Kidney glomerular epithelial cell (primary cell): ENCODE results near the gene ATP8A2.
"Not testable (repeated sequence)": the region's sequence is repeated elsewhere in the genome, so short reads cannot be mapped to it uniquely, and the experiment has no call there.

Experiments used
- DNase-seq: peaks from one replicate; lab custom pipeline; 2025; lab: John Stamatoyannopoulos, UW

ATP8A2 gene

DNA sequence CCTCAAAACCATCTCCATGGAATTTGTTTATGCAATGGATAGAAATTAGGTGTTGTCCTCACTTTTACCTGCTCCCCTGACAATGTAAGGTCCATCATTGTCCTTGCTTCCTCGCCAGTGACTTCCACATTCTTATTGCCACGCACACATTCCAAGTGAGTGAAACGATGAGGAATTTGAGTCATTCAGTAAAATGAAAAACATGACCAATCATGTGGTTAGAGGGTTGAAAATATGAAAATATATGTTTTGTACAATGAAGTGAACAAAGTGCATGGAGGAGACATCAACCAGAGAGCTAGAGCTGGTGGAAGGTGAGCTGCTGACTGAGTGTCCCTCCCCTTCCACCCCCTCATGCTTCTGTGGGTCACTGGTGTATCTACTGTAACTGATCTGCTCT, 91.7 kb downstream of the ATP8A2 start:
- DNase-seq, result peak; percentile 32

DNA sequence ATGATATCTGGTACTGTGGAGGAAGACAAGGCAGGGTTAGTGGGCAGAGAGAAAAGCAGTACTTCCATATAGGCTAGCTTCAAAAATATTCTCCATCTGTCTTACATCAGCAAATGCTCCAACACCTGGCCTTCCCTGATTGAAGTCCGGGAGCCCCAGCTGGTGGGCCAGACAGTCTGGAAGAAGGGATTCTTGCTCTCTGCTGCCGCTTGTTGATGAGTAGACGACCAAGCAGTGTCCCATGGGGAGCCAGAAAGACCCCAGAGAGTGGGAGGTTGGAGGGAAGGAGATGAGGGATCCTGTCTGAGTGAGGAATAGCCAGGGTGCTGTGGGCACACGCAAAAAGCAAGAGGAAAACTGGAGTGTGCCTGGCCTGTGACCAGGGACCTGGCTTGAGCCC, 95.1 kb downstream of the ATP8A2 start:
- no peak for DNase-seq

GRCh38 chr13:25468325-25469168, 96.8 kb downstream of the ATP8A2 start:
- peak; percentile 21 for DNase-seq

DNA sequence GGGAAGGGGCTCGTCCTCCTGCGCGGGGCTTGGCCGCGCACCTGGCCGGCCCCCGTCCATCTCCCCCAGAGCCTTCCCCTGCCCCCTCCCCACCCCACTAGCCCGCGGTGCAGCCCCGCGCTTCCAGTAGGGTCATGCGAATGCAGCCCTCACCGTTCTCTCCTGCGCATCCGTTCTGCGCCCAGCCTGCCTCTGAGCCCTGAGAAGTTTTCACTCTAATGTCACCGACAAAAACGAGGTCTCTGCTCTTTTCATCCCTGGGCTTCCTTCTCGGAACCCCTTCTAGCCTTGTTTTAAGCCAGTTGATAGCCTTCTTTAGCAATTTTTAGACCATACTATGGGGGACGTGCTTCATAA, 97.4 kb downstream of the ATP8A2 start:
- no peak for DNase-seq

DNA sequence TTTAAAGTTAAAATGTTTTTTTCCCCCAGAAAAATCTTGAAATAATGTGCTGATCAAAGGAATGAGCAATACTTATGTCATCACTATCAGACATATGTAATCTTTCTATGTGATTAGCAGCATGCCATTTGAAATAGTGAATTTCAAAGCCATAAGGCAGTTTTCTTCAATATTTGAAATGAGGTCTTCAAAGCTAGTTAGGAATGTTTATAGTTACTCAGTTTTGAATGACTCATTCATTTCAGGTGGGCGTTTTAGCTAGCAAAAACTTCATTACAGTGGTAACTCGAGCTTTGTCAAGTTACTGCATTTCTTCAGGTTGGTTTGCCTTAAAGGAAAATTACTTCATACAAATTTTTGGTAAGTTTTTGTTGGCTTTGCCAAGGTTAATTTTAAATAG, 102.1 kb downstream of the ATP8A2 start:
- no peak for DNase-seq

GRCh38 chr13:25478186-25478585, 106.4 kb downstream of the ATP8A2 start:
- no peak for DNase-seq

DNA sequence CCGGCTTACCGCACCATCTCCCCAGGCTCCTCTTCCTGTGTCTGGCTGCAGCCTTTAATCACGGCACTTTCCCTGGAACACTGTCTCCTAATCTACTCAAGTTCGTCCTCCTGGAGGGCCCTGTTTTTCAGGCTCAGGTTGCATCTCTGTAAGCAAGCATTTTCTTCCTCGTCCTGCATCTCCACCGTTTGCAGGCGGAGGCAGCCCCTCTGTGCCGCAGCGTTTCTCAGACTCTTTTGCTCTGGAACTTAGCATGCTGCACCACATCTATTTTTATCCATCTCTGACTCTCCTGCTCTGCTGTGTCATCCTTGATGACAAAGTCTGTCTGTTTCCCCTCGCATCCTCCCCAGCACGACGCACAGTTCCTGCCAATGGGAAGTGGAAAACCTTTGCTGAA, 117.5 kb downstream of the ATP8A2 start:
- peak; percentile 8 for DNase-seq

GRCh38 chr13:25490236-25490635, 118.5 kb downstream of the ATP8A2 start:
- no peak for DNase-seq

DNA sequence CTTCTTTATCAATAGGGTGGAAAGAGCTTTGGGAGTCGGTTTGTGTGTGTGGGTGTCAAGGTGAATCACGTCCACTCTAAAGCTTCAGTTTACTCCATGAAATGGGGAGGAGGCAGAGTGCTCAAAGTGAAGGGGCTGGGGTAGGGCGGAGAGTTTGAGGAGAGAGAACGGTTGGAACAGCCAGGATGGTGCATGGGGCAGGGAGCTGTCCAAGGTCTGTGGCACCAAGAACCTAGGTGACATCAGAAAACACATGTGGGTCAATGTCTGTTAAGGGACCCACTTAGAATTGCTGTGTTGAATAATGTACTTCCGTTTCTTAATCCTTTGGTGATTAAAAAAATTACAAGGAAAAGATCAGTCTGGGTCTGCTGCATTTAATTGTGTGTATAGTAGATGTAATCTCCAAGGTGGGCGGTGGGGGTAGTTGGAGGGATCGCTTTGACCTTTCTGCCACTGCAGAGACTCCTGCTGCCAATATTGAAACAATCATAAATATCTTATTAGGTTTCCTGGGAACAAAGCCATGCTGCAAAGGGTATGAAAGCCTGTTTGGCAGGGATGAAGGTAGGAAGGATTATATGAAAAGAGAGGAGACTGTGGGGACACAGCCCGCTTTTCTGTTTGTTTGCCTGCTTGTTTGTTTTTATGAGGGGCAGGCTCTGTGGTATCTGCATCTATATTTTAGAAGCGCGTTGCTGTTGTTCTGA, 122.3 kb downstream of the ATP8A2 start:
- DNase-seq, result no peak

DNA sequence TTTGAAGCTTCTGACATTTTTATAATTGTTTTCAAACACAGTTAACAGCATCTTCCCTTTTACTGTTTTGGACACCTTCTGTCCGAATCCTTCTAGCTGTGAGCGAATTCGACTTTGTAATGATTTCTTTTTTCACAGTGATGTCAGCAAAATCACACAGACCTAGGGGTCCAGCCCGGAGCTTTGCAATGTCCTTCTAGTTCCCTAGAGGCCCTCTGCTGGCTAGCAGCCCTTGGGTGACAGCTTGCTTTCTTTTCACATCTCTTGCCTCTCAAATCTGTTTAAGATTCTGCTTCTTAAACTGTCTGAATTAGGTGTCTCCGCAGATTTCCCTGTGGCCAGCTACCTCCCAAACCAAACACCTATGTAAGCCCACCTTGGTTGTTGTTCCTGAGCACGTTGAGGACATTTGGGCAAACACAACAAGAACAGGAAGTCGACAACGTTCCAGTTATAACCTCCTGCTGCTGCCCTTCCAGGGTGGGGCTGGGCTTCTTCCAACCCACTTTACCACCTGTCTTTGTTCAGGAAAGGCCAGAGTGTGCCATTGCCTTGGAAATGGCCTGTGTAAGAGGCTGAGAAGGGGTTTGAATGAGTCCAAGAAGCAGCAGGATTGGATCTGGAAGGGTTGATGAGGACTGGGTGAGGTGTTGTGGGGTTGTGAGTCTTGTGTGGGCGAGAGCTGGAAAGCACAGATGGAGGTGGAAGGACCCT, 123.1 kb downstream of the ATP8A2 start:
- DNase-seq, result no peak

GRCh38 chr13:25501231-25501630, 129.5 kb downstream of the ATP8A2 start:
- DNase-seq, result no peak

- no peak for DNase-seq
Observed at GRCh38 chr13:25502031-25502430, 130.3 kb downstream of the ATP8A2 start.

DNA sequence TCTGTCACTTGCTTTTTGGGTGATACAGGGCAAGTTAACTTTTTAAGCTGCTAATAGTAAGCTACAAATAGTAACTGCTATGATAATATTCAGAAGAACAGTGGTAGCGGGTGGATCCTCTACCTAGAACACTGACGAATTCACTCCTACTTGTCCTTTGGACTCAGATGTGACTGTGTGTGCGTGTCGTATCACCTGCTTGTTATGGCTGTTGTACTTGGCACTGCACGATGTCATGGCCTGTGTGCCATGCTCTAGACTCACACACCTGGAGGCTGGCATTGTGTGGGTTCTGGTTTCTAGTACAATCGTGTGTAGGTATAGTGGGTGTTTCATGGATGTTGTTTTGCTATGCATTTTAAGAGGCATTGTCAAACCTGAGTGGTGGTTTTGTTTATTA, 130.8 kb downstream of the ATP8A2 start:
- DNase-seq, result no peak

DNA sequence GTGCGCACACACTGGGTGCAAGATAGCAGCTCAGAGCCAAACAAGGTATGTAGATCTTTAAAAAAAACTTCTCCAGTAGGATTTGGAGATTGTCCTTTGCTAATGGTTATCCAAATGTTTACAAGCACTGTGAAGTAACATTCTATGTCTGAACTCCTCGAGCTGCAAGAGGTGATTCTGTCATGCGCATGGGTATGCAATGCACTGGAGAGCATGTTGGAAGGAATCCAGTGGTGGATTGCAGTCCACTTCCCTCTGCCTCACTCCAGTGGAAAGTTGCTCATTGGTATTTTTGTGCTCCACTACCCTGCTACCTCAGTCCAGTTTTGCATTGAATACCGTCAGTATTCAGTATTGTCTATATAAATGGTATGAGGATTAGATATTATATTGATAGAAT, 132.1 kb downstream of the ATP8A2 start:
- DNase-seq, result no peak

- DNase-seq, result no peak
Observed at GRCh38 chr13:25507841-25508240, 136.1 kb downstream of the ATP8A2 start.

GRCh38 chr13:25513060-25513459, 141.3 kb downstream of the ATP8A2 start:
- not testable (repeated sequence) for DNase-seq

GRCh38 chr13:25518441-25518840, 146.7 kb downstream of the ATP8A2 start:
- DNase-seq, result no peak

DNA sequence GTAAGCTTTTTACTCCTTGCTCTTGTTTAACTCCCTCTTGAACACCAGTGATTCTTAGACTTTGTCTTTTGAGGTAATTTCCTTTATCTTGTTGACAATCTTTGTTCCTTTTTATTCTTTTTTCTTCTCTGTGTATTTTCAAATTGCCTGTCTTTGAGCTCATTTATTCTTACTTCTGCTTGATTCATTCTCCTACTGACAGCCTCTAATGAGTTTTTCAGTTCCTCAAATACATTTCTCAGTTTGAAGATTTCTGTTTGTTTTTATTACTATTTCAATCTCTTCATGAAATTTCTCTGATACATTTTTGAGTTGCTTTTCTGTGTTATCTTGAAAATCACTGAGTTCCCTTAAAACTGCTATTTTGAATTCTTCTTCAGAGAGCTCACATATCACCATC, 154.1 kb downstream of the ATP8A2 start:
- DNase-seq, result no peak

GRCh38 chr13:25528266-25528665, 156.5 kb downstream of the ATP8A2 start:
- no peak for DNase-seq

GRCh38 chr13:25529425-25529824, 157.7 kb downstream of the ATP8A2 start:
- DNase-seq, result no peak

GRCh38 chr13:25538276-25538675, 166.5 kb downstream of the ATP8A2 start:
- no peak for DNase-seq

DNA sequence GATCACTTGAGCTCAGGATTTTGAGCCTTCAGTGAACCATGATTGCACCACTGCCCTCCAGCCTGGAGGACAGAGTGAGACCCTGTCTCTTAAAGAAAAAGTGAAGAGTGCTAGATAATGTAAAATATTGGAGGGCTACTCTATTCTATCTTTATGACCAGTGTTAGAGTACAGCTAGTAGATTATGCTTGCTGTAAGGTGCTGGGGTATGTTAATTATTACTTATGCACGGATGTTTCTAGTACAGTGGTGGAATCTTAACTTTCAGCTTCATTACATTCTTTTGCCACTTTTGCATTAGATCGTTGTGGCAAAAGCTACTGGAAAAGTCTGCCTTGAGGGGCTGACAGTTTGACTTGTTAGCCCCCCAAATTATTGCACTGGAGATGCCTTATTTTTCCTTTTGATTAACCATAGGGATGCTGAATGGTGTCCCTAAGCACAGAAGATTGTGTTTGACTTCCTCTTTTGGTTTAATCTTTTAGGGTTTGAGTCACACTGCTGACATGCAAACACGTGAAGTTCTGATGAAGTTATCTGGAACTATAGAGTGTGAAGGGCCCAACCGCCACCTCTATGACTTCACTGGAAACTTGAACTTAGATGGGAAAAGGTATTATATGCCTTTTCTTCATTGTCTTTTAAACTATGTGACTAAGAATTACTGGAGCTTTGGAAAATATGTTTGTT, 169.8 kb downstream of the ATP8A2 start:
- DNase-seq, result no peak
